GM21447 (cell line): ENCODE data around the gene SPRR2D.
"Not testable (repeated sequence)": the region's sequence is repeated elsewhere in the genome, so short reads cannot be mapped to it uniquely, and the experiment has no call there.

ENCODE experiments used
- ATAC-seq: cut with Tn5 transposase; IDR thresholded peaks from one replicate; pipeline ENCODE4 v1.9.1; 2021; ENCODE audit not compliant: unreplicated experiment

SPRR2D gene

DNA sequence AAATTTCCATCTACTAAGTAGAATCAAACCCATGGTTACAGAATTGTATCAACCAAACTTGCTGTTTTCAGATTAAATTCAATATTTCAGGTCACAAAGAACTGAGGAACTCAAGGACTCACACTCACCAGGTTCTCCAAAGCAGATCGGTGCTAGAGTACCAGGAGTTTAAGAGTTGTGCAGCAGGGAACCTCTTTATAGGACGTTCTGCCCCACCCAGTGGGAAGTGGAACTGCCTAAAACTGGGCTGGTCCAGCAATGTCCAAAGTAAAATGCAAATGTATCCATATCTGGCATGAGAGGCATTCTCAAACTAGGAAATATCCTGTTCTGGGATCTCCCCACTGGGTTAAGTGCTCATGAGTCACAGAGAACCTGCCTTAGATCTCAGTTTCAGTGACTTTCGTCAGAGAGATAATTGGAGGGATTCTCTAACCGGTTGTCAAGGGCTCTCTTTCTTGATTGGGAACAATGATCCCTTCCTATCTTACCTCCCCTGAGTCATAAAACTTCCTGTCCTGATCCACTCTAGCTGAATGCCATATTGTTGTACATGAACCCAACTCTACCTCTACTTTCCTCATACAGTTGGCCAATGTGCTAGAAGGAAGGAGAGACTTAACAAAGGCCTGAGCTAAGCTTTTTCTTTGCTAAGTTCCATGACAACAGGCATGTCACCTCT lies at the start of gene SPRR2D:
SPRR2D (minus strand) TSS at position 171 of the 682 bp plus-strand sequence. CDS start 774 bp downstream, outside the sequence.
- no peak for ATAC-seq

GRCh38 chr1:153087652-153088051 lies 46.7 kb upstream of the SPRR2D start:
- ATAC-seq = no peak

DNA sequence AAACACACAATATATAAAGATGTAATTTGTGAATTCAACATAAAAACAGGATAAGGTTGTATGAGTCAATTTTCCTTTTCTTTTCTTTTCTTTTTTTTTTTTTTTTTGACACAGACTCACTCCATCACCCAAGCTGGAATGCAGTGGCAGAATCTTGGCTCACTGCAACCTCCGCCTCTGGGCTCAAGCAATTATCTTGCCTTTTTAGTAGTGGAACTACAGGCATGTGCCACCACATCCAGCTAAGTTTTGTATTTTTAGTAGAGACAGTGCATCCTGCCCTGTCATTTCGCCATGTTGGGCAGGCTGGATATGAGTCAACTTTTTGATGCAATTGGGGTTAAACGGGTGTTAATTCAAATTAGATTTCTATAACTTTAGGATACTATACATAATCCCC lies 40.8 kb upstream of the SPRR2D start:
- ATAC-seq = no peak

- no peak for ATAC-seq
Measured at GRCh38 chr1:153072806-153073726, 32.1 kb upstream of the SPRR2D start.

DNA sequence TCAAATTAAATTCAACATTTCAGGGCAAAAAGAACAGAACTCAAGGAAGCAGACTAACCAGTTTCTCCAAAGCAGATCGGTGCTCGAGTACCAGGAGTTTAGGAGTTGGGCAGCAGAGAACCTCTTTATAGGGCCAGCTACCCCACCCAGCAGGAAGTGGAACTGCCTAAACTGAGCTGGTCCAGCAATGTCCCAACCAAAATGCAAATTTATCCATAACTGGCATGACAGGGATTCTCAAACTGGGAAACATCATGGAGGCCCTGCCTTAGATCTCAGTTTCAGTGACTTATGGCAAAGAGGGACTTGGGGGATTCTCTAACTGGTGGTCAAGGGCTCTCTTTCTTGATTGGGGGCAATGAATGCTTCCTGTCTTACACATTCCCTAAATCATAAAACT lies 30.6 kb upstream of the SPRR2D start, which contains the start of gene SPRR2B:
SPRR2B (minus strand) TSS at position 101 of the 400 bp plus-strand sequence. CDS start 772 bp downstream, outside the sequence.
- ATAC-seq = no peak

DNA sequence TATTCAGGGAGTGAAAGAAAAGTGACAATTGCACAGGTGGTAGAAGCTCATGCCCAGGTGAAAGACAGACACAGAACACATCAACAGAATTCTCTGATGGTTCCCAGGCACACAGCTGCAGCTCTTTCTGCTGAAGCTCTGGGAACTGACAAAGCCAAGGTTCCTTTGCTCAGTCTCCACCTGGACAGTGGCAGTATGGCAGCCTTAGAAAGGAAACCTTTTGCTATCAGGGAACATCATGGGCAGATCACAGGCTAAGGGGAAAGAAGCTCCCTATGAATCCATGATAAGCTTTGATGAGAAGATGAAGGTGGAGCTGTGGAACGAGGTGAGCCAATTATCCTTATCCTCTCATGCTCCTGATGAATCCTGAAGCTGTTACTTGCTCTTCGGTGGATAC lies 29.3 kb upstream of the SPRR2D start:
- ATAC-seq = no peak

GRCh38 chr1:153058826-153059784 lies 18.2 kb upstream of the SPRR2D start:
- ATAC-seq = no peak

- ATAC-seq = no peak
Measured at GRCh38 chr1:153058154-153058553, 17.2 kb upstream of the SPRR2D start.

DNA sequence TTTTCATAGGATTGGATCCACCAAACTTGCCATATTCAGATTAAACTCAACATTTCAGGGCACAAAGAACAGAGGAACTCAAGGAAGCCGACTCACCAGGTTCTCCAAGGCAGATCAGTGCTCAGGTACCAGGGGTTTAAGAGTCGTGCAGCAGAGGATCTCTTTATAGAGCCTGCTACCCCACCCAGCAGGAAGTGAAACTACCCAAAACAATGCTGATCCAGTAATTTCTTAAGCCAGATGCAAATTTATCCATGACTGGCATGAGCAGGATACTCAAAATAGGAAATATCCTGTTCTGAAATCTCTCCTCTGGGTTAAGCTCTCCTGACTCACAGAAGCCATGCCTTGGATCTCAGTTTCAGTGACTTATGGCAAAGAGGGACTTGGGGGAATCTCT lies 16.5 kb upstream of the SPRR2D start, which contains the start of gene SPRR2A:
SPRR2A (minus strand) TSS at position 138 of the 400 bp plus-strand sequence. CDS start 777 bp downstream, outside the sequence.
- ATAC-seq = no peak

DNA sequence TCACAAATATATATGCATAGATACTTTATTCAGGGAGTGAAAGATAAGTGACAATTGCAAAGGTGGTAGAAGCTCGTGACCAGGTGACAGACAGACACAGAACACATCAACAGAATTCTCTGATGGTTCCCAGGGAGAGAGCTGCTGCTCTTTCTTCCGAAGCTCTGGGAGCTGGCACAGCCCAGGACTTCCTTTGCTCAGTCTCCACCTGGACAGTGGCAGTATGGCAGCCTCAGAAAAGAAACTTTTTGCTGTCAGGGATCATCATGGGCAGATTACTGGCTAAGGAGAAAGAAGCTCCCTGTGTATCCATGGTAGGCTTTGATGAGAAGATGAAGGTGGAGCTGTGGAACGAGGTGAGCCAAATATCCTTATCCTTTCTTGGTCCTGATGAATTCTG lies 15.2 kb upstream of the SPRR2D start:
- ATAC-seq = not testable (repeated sequence)

GRCh38 chr1:153049211-153049610 lies 8.3 kb upstream of the SPRR2D start:
- no peak for ATAC-seq

- no peak for ATAC-seq
Measured at GRCh38 chr1:153035211-153035610, 5.7 kb downstream of the SPRR2D start.

GRCh38 chr1:153032677-153033308 lies 8.1 kb downstream of the SPRR2D start:
- no peak for ATAC-seq

- no peak for ATAC-seq
Measured at GRCh38 chr1:153032073-153032472, 8.8 kb downstream of the SPRR2D start.

DNA sequence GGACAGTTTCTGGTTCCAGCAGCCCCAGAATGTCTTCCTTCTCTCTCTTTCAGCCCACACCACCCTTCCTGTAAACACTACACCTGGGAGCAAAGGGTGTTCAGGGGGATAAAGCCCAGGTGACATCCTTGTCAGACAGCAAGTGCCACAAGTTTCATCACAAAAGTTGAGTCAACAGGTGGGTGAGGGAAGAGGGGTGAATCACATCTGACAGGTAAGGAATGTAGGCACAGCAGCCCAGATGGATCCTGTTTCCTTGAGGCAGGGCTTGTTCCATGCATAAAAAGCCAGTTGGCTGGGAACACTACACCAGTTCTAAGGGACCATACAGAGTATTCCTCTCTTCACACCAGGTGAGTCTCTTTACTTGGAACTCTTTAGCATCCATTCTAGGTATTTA lies 10.0 kb downstream of the SPRR2D start, which contains the start of gene SPRR1B:
SPRR1B (plus strand) TSS at position 309 of the 400 bp plus-strand sequence. CDS start 1,143 bp downstream, outside the sequence.
- no peak for ATAC-seq

- ATAC-seq = no peak
Measured at GRCh38 chr1:153028766-153029165, 12.2 kb downstream of the SPRR2D start.

DNA sequence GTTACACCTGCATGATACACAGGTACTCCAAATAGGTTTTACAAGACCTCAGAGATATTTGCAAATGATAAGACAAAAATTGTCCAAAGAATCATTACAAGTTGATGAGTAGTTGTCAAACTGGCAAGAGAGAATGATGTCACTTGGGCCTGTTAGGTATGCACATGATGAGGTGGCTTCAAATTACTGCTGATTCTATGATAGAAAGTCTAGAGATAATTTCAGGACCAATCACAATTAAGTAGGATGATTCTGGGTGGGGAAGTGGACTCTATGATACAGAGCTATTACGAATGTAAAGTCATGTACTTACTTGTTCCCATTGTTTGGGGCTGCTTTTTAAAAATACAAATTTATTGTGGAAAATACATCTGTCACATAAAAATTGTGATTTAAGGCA lies 15.1 kb downstream of the SPRR2D start:
- ATAC-seq = no peak

- no peak for ATAC-seq
Measured at GRCh38 chr1:153024413-153024812, 16.5 kb downstream of the SPRR2D start.

DNA sequence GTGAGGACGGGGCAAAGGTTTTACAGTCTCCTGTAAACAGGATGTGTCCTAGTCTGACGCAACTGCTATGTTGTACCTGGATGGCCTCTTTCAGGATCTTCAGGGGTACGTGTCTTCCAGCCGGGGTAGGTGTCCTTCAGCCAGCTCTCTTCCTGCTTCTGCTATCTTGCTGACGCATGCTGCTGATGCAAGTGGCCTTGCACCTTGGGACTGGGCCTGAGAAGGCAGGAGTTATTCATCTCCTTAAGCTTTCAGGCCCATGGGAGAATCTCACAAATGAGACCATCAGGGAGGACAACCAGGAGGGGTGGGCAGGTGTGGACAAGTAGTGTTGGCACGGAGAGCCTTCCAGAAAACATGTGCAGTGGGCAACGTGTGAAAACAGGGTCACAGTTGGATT lies 17.8 kb downstream of the SPRR2D start:
- ATAC-seq = no peak

GRCh38 chr1:153022340-153022739 lies 18.6 kb downstream of the SPRR2D start:
- not testable (repeated sequence) for ATAC-seq
